ENCODE data around the gene VMO1.

DNA sequence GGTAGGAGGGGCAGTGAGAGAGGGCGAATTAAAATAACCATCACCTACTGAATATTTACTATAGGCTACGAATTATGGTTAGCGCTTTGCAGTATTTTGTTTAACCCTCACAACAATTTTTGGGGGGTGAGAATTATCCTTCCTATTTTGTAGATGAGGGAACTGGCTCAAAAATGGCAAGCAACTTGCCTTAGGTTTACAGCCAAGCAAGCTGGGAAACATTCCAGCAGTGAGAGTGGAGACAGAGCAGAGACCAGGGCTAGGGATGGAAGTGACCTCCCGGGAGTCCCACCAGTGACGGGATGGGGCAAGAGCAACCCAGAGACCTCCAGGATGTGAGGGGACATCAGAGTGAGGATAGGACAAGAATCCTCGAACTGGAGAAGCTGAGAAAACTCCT is 352 bp upstream of the VMO1 start:
- TF ChIP-seq, protein P1, sequence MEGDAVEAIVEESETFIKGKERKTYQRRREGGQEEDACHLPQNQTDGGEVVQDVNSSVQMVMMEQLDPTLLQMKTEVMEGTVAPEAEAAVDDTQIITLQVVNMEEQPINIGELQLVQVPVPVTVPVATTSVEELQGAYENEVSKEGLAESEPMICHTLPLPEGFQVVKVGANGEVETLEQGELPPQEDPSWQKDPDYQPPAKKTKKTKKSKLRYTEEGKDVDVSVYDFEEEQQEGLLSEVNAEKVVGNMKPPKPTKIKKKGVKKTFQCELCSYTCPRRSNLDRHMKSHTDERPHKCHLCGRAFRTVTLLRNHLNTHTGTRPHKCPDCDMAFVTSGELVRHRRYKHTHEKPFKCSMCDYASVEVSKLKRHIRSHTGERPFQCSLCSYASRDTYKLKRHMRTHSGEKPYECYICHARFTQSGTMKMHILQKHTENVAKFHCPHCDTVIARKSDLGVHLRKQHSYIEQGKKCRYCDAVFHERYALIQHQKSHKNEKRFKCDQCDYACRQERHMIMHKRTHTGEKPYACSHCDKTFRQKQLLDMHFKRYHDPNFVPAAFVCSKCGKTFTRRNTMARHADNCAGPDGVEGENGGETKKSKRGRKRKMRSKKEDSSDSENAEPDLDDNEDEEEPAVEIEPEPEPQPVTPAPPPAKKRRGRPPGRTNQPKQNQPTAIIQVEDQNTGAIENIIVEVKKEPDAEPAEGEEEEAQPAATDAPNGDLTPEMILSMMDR (IDR thresholded peaks at IDR 0.05) = no peak
- TF ChIP-seq POLR2A (IDR thresholded peaks at IDR 0.05) = no peak

All from upper lobe of left lung (tissue), 4 donors.